Fibroblast of skin of scalp (primary cell): Measurements from ENCODE around the gene SPTSSA. TPM values are rescaled to one million over a fixed set of nuclear protein-coding genes. Genes with fewer than 3 reads are reported as not detected.
"Not testable (repeated sequence)": the region's sequence is repeated elsewhere in the genome, so short reads cannot be mapped to it uniquely, and the experiment has no call there.

Experiments
- DNase-seq: peaks from one replicate; pipeline ENCODE4 v3.0.0-alpha.2; 2013
- polyA plus RNA-seq, 2 experiments: library from polyadenylated mRNA; unstranded; fragments of 120-200 nt; gene quantifications; one replicate each; pipeline ENCODE4 v1.2.1, GENCODE V29; 2013; ENCODE audit not compliant: insufficient read length in 2 of 2

The SPTSSA gene, protein sequence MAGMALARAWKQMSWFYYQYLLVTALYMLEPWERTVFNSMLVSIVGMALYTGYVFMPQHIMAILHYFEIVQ
- polyA plus RNA-seq (2013, experiment 1 of 2; ENCODE audit: insufficient read length): 25.3 TPM
- polyA plus RNA-seq (2013, experiment 2 of 2; ENCODE audit: insufficient read length): 24.7 TPM

- peak; percentile 94 for DNase-seq
Measured at GRCh38 chr14:34462132-34462893, at the start of gene SPTSSA. Gene SPTSSA (minus strand): TSS chr14:34462240. CDS start chr14:34462207, 33 bp downstream.

- DNase-seq: no peak
Measured at GRCh38 chr14:34507884-34508283, 45.8 kb upstream of the SPTSSA start.

- no peak for DNase-seq
Measured at GRCh38 chr14:34507459-34507858, 45.4 kb upstream of the SPTSSA start.

- DNase-seq: not testable (repeated sequence)
Measured at GRCh38 chr14:34505124-34505491, 43.1 kb upstream of the SPTSSA start.

- DNase-seq: not testable (repeated sequence)
Measured at GRCh38 chr14:34504027-34504426, 42.0 kb upstream of the SPTSSA start.

DNA sequence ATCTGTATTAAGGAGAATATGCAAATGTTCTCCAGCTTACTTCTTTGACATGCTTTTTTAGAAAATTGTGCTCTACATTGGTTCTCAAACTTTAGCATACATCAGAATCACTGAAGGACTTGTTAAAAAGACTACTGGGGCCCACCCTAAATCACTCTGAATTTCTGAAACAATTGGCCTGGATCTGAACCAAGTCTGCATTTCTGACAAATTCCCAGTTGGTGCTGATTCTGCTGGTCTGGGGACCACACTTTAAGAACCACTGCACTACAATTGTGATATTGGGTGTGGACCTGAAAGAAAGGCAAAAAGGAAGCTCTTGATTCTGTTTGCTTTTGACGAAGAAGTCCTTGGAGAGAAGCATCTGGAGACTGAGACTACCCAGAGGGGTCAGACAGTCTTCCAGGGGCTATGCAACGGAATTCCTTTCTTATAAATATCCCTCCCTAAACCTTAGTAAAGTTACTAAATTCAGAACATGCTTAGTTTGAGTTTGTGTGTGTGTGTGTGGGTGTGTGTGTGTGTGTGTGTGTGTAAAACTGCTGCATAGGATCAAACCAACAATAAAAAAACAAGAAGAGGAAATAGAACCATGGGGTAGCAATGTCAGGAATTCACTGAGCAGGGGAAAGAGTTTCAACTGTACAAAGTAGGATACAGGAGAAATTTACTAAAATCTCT, 40.6 kb upstream of the SPTSSA start:
- DNase-seq: peak; percentile 77

DNA sequence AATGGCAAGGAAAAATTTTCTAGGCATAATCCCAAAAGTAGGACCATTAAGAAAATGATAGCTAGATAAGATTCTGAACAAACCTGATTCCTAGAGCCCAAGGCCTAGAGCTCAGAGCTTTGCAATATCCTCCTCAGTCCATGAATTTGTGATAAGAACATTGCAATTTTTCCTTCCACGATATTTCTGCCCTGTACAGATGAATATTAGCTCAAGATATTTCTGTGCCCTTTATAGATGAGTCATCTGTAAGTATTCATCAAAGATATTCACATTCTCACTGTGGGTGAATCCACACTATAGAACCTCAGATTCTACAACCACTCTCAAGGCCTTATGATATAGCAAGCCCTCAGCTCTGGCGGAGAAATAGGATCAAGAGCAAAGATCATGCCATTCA, 40.0 kb upstream of the SPTSSA start:
- DNase-seq: peak; percentile 53

DNA sequence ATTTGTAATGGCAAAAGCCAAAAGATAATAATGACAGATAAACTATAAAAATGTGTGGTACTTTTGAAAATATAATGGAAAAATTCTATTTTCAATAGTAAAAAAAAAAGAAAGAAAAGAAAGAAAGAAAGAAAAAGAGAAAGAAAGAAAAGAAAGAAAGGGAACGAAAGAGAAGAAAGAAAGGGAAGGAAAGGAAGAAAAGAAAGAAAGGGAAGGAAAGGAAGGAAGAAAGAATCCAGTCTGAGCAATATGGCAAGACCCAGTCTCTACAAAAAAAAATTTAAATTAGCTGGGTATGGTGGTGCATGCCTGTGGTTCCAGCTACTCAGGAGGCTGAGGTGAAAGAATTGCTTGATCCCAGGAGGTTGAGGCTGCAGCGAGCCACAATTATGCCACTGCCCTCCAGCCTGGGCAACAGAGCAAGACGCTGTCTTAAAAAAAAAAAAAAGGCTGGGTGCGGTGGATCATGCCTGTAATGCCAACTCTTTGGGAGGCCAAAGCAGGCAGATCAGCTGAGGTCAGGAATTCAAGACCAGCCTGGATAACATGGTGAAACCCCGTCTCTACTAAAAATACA, 39.1 kb upstream of the SPTSSA start:
- peak; percentile 50 for DNase-seq

DNA sequence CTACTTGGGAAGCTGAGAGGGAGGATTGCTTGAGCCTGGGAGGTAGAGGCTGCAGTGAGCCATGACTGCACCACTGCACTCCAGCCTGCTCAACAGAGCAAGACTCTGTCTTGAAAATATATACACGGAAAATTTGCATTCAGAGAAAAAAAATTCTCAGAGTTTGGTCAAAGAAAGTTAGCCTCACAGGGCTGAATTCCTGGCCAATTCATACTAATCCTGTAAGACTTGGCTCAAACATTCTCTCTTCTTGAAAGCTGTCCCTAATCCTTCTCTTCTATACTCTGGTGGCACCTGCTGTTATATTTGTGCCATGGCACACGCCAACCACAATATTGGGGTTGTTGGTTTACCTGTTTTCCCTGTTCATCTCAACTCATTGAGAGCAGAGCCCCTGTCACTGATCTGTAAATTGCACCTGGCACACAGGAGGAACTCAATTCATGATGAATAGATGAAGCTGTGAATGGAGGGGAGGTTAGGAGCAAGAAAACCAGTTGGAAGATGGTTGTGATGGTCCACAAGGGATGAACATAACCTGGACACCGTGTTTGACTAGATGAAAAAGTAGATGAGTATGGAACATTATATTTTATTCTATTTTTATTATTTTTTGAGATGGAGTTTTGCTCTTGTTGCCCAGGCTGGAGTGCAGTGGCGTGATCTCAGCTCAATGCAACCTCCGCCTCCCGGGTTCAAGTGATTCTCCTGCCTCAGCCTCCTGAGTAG, 36.8 kb upstream of the SPTSSA start:
- no peak for DNase-seq

GRCh38 chr14:34496679-34497513, 34.9 kb upstream of the SPTSSA start:
- peak; percentile 95 for DNase-seq

DNA sequence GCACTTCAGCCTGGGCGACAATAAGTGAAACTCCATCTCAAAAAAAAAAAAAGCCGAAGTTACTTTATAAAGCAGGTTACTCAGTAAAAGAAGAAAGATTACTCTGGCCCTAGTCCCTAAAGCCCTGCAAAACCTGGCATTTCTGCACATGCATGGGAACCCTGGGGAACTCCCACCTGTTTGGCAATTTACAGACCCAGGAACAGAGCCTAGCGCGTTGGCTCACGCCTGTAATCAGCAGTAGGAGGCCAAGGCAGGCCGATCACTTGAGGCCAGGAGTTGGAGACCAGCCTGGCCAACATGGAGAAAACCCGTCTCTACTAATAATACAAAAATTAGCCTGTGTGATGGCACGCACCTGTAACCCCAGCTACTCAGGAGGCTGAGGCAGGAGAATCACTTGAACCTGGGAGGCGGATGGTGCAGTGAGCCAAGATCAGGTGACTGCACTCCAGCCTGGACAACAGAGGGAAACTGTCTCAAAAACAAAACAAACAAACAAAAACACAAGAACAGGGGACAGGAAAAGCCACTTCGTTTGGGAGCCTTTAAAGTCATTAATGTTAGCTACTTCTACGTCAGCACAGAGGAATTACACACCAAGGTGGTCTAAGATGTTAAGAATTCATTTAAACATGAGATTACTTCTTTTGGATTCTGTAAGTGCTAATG, 34.1 kb upstream of the SPTSSA start:
- DNase-seq: no peak

DNA sequence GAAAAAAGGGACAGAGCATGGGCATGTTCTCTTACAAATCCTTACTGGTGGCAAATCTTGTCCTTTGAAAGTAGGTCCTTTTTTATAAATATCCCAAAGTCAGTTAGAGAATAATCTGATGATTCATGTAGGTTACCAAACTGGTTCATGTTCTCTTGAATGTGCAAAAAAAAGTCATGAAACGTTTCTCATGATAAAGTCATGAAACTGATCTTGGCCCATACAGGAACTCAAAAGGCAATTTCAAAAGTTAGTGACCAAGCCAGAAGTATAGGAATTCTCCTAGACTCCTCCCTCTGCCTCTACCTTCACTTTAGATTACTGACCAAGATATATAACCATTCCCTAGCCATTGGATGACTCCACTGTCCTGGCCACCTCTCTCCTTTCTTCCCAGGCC, 27.3 kb upstream of the SPTSSA start:
- no peak for DNase-seq

DNA sequence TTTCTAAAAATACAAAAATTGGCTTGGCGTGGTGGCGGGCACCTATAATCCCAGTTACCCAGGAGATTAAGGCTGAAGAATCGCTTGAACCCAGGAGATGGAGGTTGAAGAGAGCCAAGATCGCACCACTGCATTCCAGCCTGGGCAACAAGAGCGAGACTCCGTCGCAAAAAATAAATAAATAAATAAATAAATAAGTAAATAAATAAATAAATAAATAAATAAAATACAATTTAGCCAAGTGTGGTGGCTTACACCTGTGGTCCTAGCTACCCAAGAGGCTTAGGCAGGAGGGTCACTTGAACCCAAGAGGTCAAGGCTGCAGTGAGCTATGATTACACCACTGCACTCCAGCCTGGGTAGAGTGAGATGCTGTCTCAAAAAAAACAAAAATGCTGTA, 26.5 kb upstream of the SPTSSA start:
- DNase-seq: no peak

GRCh38 chr14:34484726-34485125, 22.7 kb upstream of the SPTSSA start:
- no peak for DNase-seq

GRCh38 chr14:34482463-34482862, 20.4 kb upstream of the SPTSSA start:
- DNase-seq: no peak

- no peak for DNase-seq
Measured at GRCh38 chr14:34479694-34480093, 17.7 kb upstream of the SPTSSA start.

- no peak for DNase-seq
Measured at GRCh38 chr14:34478261-34478660, 16.2 kb upstream of the SPTSSA start.

GRCh38 chr14:34476036-34476435, 14.0 kb upstream of the SPTSSA start:
- not testable (repeated sequence) for DNase-seq

GRCh38 chr14:34475163-34475562, 13.1 kb upstream of the SPTSSA start:
- no peak for DNase-seq

DNA sequence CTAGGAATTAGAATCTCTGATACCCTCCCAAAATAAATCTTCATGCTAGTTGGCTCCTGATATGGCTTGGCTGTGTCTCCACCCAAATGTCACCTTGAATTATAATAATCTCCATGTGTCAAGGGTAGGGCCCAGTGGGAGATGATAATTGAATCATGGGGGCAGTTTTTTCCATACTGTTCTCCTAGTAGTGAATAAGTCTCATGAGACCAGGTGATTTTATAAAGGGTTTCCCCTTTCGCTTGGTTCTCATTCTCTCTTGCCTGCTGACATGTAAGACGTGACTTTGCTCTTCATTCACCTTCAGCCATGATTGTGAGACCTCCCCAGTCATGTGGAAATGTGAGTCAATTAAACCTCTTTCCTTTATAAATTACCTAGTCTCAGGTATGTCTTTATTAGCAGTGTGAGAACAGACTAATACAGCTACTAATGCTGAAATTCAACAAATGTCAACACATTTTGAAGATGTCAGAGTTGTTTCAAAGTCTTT, 12.2 kb upstream of the SPTSSA start:
- DNase-seq: no peak

- DNase-seq: no peak
Measured at GRCh38 chr14:34472706-34473279, 10.8 kb upstream of the SPTSSA start.
